ENCODE results near the gene TRIM38.

Gene TRIM38

GRCh38 chr6:26028746-26029569 is 66.4 kb downstream of the TRIM38 start:
- DNase-seq, result no peak

GRCh38 chr6:26029570-26029856 is 66.9 kb downstream of the TRIM38 start:
- DNase-seq, result no peak

- DNase-seq, result no peak
Observed at GRCh38 chr6:26029857-26030653, 67.5 kb downstream of the TRIM38 start.

- DNase-seq, result no peak
Observed at GRCh38 chr6:26030716-26031115, 68.1 kb downstream of the TRIM38 start.

GRCh38 chr6:26031151-26031594 is 68.6 kb downstream of the TRIM38 start:
- no peak for DNase-seq

- DNase-seq, result peak; percentile 92
Observed at GRCh38 chr6:26031595-26032339, 69.2 kb downstream of the TRIM38 start.

- DNase-seq, result no peak
Observed at GRCh38 chr6:26032340-26033084, 69.9 kb downstream of the TRIM38 start.

GRCh38 chr6:26033085-26033940 is 70.7 kb downstream of the TRIM38 start:
- DNase-seq, result peak; percentile 93

GRCh38 chr6:26033941-26034354 is 71.3 kb downstream of the TRIM38 start:
- DNase-seq, result no peak

GRCh38 chr6:26034905-26035304 is 72.3 kb downstream of the TRIM38 start:
- DNase-seq, result no peak

Data from SHP77 treated with DMSO at 0.1 percent for 48 hours (cell line).